ENCODE measurements around the gene MYH2. TPM values are rescaled to one million over a fixed set of nuclear protein-coding genes. Genes with fewer than 3 reads are reported as not detected.

MYH2 gene
- total and polyA plus RNA-seq, 2 donors (not counting 3 experiments of a cell fraction or from before 2014, with no cell fraction given): not detected

GRCh38 chr17:10516065-10516464 is 33.4 kb downstream of the MYH2 start:
- Histone ChIP-seq H3K4me3 (replicated peaks in 1 of 3; ENCODE audit: insufficient read depth in 1 of 3, low read depth in 1 of 3, low read length in 3 of 3) (no peak overlapping the region), H4K20me1 (replicated peaks; ENCODE audit: control insufficient read depth, extremely low read depth, insufficient read depth, low read length) (no peaks in the 10 kb centered on the region), H3K4me1 (ENCODE audit: control insufficient read depth, extremely low read depth, insufficient read depth, low read length) (no peaks in the 10 kb centered on the region), H3K36me3 (ENCODE audit: control insufficient read depth in 2 of 2, extremely low read depth in 1 of 2, insufficient read depth in 2 of 2, low read length in 2 of 2) (no peaks in the 10 kb centered on the region), H3K27ac (ENCODE audit: insufficient read depth, low read depth, low read length) (no peak overlapping the region), H3K9me3 (replicated peaks; ENCODE audit: control insufficient read depth, insufficient read depth, low read length) (no peaks in the 10 kb centered on the region), H3K9ac (replicated peaks; ENCODE audit: extremely low read depth, insufficient read depth, low read length) (no peak overlapping the region), H3K4me2 (ENCODE audit: insufficient read depth, low read length) (no peak overlapping the region), H3K9me1 (replicated peaks; ENCODE audit: control insufficient read depth, extremely low read depth, insufficient read depth, low read length) (no peaks in the 10 kb centered on the region), H3K27me3 (ENCODE audit: control insufficient read depth in 2 of 2, insufficient read depth in 2 of 2, low read length in 2 of 2) (no peaks in the 10 kb centered on the region), H2AFZ (ENCODE audit: low read depth, low read length) (no peak overlapping the region), H3K79me2 (ENCODE audit: control insufficient read depth, insufficient read depth, low read length) (no peaks in the 10 kb centered on the region)
- dilution Hi-C loops (cut with MboI; ENCODE audit: extremely low pct_ligation_motif_present, low sequenced_read_pairs) (no loop called here), intact Hi-C loops (cut with micrococcal nuclease) (no loop called here)
- POLR2A ChIA-PET: no interaction called here
- no peak for FAIRE-seq
- no peak for DNase-seq (ENCODE audit: low read depth, low spot score)
- CTCF ChIA-PET: no interaction called here
- TF ChIP-seq CTCF (IDR thresholded peaks at IDR 0.05; ENCODE audit: extremely low read depth in 1 of 2, insufficient read depth in 1 of 2, low read depth in 1 of 2, low read length in 2 of 2) (no peak), FOS (IDR thresholded peaks at IDR 0.05; ENCODE audit: borderline replicate concordance, insufficient read depth, low read length) (no peak), MAX (IDR thresholded peaks at IDR 0.05; ENCODE audit: insufficient read depth, insufficient read length) (no peak), MYC (IDR thresholded peaks at IDR 0.05; ENCODE audit: low read depth, low read length) (no peak), GATA2 (IDR thresholded peaks at IDR 0.05; ENCODE audit: insufficient read depth, insufficient read length, low read depth, low read length) (no peak), EZH2 (IDR thresholded peaks at IDR 0.05; ENCODE audit: borderline replicate concordance, low read depth, low read length, severe bottlenecking) (no peak), POLR2A (IDR thresholded peaks at IDR 0.05; ENCODE audit: low read depth, low read length) (no peak), JUN (IDR thresholded peaks at IDR 0.05; ENCODE audit: borderline replicate concordance, insufficient read depth, insufficient read length, low read depth) (no peak), POLR2AphosphoS5 (IDR thresholded peaks at IDR 0.05; ENCODE audit: insufficient read depth, low read depth, low read length) (no peak)
- BruUV-seq (replicated peaks): no TSS peak
